Stomach (tissue), 4 donors: ENCODE results near the gene ATP8A2.

Experiments
- POLR2A ChIP-seq, 4 donors: fragments of 450-650 bp; IDR thresholded peaks; one replicate each; pipeline ENCODE4 v1.6.1; 2016; ENCODE audit warnings: antibody characterized with exemption in 4 of 4, control low read depth in 2 of 4, mild to moderate bottlenecking in 1 of 4, moderate library complexity in 1 of 4
- TF ChIP-seq, protein P1 (sequence below), 7 experiments: fragments of 450-650 bp in 4 of 7; fragments of 200-600 bp in 3 of 7; sonication (generic) in 3 of 7; IDR thresholded peaks; one replicate each; pipeline ENCODE4 v1.5.1; 2016 to 2019; ENCODE audit warnings: antibody characterized with exemption in 7 of 7, control low read depth in 2 of 7, mild to moderate bottlenecking in 1 of 7

DNA sequence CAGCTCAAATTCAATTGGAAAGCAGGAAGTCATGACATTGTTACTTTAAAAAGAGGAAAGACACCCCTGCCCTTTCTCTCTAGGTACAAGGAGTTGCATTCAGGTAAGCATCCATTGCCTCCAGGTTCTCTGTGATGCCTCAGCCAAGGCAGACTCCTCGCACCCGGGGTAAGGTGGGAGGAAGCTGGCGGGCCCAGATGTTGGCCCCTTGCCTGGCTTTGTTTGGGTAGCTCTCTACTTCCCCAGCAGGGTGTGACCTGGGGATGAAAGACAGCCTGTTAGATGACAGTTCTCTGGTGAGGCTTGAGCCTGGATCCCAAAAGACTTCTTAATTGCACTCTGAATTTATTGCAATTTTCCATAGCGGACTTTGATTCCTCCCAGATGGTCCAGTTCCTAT, 654.4 kb downstream of the ATP8A2 start:
- no peak for TF ChIP-seq POLR2A (IDR thresholded peaks at IDR 0.05)
- TF ChIP-seq, protein P1, sequence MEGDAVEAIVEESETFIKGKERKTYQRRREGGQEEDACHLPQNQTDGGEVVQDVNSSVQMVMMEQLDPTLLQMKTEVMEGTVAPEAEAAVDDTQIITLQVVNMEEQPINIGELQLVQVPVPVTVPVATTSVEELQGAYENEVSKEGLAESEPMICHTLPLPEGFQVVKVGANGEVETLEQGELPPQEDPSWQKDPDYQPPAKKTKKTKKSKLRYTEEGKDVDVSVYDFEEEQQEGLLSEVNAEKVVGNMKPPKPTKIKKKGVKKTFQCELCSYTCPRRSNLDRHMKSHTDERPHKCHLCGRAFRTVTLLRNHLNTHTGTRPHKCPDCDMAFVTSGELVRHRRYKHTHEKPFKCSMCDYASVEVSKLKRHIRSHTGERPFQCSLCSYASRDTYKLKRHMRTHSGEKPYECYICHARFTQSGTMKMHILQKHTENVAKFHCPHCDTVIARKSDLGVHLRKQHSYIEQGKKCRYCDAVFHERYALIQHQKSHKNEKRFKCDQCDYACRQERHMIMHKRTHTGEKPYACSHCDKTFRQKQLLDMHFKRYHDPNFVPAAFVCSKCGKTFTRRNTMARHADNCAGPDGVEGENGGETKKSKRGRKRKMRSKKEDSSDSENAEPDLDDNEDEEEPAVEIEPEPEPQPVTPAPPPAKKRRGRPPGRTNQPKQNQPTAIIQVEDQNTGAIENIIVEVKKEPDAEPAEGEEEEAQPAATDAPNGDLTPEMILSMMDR (IDR thresholded peaks at IDR 0.05): no peak
